T-helper 9 cell (primary cell): ENCODE measurements around the gene OXER1.

Source experiments
- DNase-seq: peaks from one replicate; pipeline ENCODE4 v3.0.0-alpha.2; 2020

The OXER1 gene

DNA sequence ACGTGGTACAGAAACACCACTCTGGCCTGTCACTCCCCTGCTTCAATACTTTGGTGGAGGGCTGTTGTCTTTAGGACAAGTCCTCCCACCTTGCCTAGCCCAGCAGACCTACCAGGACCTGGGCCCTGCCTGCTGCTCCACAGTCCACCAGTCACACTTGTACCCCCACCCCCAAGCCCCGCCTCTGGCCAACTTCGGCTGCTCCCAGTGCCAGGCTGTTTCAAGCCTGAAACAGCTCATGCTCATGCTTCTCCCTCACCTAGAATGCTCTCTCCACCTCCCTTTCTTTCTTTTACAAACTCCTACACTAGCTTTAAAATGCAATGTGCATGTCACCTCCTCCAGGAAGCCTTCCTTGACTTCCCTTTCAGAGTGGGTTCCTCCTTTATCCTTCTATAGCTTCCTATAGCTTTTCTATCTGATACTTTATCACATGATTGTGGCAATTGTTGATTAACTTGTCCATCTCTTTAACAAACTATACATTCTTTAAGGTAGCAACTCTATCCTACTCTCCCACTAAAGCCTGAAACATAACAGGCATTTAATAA, 4.8 kb upstream of the OXER1 start:
- DNase-seq: no peak

DNA sequence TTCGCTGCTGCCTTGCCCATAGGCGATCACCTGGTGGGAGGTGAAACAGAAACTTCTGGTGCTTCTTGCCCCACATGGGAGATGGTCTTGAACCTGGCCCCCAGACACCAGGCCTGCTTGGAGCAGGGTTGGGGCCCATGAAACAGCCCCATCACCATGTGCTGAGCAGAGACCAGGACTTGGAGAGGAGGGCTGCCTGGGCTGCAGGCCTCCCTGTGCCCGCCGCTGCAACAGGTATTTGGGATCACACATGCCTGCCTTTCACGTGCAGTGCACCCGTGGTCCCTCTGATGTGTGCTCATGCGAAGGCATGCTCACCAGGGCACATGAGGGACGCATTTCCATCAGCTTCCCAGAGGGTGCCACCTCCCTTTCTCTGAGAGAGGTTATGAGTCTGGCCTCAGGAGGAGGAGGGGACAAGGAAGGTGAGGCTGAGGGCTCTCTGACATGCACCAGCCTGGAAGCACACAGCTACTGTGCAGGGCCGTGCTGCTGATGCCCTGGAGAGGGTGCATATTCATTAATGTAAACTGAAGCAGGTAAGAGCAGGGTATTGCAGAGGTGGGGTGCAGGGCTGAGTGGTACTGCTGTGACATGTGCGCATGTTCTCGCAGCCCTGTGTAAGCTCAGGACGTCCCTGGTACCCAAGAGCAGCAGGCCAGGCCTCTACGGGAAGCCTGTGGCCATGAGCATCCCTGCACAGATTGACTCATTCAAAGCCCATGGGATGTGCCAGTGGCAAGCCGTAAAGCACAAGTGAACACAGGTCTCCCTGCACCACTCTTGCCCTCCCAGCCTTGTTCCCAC, 4.2 kb upstream of the OXER1 start:
- no peak for DNase-seq

- DNase-seq: no peak
Observed at GRCh38 chr2:42767080-42767898, 3.4 kb upstream of the OXER1 start.

DNA sequence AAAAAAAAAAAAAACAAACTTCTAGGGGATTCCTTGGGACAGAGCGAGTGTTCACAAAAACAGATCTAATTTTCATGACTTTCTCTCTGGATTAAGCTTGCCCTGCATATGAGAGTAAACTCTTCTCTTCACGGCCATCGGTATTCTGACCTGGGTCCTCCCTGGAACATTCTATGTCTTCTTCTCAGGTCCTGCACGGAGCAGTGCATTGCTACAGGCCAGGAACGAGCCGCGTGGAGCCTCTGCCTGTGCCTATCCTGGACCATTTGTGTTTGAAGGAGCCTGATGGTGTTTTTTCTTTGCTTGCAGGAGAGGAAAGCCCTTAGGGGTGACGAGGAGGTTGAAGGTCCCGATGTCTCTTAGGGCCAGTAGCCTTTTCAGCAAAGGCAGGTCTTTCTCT, 1.8 kb upstream of the OXER1 start:
- no peak for DNase-seq

DNA sequence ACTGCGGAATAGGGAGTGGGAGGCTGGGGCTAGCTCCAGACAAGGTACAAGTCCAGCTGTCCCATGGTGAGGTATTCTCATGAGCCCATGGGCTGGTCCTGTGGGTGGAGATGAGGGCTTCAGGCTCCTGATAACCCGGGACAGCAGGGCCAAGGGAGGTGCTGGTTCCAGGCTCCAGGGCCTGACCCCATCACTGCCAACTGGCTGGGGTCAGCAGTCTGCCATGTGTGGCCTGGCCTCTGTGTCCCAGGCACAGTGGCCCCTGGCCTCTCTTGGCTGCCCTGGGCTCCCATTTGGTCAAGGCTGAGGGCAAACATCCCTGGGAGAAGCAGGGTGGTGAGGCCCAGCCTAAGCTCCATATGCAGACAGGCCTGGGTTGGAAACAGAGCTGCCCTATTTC, 966 bp upstream of the OXER1 start:
- no peak for DNase-seq

- no peak for DNase-seq
Observed at GRCh38 chr2:42762823-42763804, 821 bp downstream of the OXER1 start.

GRCh38 chr2:42762155-42762554, 1.8 kb downstream of the OXER1 start:
- DNase-seq: no peak

DNA sequence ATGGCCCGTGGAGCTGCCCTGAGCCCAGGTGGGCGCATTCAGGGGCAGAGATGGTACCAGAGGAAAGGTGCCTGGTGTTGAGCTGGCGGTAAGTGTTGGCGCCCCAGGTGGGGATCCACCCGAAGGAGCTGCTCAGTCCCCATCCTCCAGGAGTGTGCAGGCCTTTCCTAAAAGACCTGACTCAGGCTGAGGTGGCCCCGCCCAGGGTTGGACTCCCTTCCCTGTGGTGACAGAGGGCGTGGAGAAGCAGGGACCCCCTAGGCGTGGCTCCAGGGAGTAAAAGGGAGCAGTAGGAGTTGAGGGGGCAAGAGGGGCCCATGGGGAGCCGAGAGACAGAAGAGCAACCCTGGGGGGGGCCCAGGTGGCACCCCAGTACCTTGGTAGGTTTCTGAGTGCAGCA, 2.4 kb downstream of the OXER1 start:
- DNase-seq: no peak

DNA sequence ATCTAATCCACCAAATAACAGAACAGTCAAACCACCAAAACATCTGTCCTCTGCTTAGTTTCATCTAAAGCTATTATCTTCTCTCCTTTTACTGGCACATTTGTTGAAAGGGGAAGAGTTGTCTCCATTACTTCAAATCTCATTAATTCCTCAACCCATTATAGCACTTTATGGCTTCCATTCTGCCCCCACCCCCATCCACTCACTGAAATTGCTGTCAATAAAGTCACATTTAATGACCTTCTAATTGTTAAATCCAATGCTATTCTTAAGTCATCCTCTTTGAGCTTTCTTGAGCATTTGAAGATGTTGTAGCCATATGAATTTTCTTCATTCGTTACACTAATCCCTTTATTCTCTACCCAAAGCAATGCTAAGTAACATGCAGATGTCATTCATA, 5.2 kb downstream of the OXER1 start:
- no peak for DNase-seq

- no peak for DNase-seq
Observed at GRCh38 chr2:42757981-42758740, 5.8 kb downstream of the OXER1 start.

DNA sequence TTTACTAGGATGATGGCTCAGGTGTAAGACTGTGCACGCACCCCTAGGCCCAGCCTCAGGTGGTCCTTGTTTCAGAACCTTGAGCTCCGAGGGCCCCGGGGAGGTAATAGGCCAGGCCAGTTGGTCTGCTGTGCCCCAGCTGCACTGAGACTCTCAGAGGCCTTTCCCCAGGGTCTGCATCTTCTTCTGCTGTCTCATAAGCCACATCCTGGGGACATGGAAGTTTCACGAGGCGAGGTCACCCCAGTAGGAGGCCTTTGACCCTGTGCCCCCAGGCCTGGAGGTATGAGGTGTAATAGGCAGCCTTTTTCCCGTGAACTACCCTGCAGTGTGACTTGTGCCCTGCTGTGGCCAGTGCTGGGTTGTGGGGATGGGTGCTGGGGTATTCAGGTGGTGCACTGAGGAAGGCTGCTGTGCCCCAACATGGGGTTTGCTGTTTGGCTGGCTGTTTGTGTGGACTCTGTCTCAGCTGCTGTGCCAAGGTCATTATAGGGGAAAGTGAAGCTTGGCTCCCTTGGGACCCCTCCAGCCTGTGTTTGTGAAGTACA, 6.9 kb downstream of the OXER1 start:
- no peak for DNase-seq

- DNase-seq: no peak
Observed at GRCh38 chr2:42756150-42756775, 7.7 kb downstream of the OXER1 start.

- no peak for DNase-seq
Observed at GRCh38 chr2:42755191-42755880, 8.6 kb downstream of the OXER1 start.

DNA sequence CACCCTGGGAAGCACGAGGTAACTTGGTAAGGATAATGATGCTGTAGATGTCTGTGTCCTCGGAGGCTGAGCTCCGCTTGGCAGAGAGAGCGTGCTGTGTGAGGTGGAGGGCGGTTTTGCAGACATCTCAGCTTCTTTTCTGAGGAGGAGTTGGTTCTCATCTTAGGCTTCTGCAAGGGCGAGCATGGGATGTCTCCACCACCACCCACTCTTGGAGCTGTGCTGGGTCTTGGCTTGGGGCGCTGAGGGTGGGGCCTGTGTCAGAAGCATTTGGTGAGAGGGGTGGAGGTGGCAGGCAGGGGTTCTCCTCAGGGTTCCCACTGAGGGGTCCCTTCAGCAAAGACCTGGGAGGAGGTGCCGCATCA, 9.2 kb downstream of the OXER1 start:
- no peak for DNase-seq

DNA sequence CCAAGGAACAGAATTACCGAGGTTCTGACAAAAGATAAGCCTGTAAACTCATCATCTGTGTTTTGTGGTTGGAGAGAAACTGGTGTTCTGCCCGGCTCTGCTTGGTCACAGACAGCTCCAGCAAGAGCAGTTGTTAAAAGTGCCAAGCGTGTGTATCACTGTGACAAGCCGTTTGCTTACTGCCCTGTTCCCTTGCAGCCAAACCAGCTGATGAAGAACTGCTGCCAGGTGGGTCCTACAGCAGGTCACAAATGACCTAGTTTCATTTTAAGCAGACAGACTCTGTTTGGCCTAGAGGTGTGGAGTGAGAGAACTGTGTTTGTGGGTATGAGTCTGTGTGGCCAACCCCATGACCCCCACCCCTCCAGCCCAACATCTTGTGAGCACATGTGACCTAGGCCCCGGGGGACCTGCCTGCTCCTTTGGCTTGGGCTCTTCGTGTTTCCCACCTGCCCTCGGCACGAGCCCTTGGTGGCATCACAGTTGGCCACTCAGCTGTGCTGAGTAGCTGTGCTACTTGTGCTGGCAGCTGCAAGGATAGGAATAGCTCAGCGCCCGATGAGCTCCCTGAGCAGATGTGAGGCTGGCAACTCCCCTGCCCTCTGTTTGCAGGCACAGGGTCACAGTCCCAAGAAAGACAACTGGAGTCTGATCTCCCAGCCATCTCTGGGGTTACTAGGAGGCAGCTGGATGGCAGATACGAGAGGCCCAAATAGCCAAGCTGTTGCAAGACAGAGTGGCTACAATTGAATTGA, 9.7 kb downstream of the OXER1 start:
- DNase-seq: no peak

DNA sequence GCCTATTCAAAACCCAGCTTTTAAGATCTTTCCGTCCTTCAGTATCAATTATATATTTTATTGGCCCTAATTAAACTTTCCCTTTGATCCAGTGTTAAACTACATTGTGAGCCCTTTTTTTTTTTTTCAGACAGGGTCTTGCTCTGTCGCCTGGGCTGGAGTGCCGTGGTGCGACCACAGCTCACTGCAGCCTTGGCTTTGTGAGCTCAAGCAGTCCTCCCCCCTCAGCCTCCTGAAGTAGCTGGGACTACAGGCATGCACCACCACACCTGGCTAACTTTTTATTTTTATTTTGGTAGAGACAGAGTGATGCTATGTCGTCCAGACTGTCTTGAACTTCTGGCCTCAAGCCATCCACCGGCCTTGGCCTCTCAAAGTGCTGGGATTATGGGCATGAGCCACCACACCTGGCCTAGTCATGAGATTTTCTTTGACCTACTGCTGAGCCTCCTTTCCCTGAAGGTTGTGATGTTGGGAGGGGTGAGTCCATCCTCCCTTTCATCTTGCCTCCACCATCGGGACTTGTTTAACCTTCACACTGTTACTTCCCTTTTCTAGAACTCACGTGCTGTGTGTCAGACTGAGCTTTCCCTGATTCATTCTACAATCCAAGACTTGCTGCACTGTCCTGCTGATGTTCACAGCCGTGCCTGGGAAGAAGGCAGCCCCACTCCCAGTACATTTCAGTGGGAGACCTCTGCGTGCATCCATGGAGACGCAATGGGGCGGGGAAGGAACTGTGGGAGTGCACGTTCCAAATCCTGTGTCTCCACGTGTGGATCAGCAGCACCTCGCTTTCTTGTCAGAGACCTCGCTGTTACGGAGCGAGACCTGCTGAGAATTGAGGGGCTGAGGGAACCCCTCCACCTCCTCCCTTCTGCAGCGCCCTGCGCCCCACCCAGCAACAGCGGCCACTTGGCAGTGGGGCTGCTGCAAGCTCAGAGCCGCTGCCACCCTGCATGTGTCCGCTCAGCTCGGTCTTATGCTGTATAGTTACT, 10.8 kb downstream of the OXER1 start:
- no peak for DNase-seq

GRCh38 chr2:42752314-42752713, 11.6 kb downstream of the OXER1 start:
- no peak for DNase-seq

DNA sequence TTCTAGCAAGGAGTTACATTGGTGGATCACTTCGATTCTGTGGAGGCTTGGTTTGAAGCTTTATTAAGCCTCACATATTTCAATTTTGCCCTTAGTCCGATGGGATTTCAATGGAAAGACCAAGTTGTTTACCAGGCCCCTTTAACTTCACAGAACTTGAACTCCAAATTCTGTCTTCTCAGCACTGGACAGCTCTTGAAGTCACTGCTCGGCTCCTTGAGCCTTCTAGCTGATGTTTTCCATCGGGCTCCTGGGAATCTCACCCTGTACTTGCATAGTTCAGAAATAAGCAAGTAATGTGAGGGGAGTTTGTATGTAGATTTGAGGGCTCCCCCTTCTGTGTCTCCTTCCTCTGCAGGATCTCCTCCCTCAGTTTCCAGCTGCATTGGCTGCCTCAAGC, 15.1 kb downstream of the OXER1 start:
- no peak for DNase-seq
